ENCODE measurements around the gene PIAS4. TPM values are rescaled to one million over a fixed set of nuclear protein-coding genes. Genes with fewer than 3 reads are reported as not detected.
A peak's percentile ranks its signal among the peaks of the same experiment; 100 is the strongest.

Gene PIAS4
- total and polyA plus RNA-seq, 9 of the 15 experiments (the other 6 are each of a cell fraction or from before 2014, with no cell fraction given) = 0.27 to 34.9 (median 14.4) TPM

GRCh38 chr19:4065430-4066175 lies 58.1 kb downstream of the PIAS4 start (continued):
- peak; percentile 50; the same call in 1 of the 2 replicates for TF ChIP-seq TFAP4 (CRISPR knock-in tag; IDR thresholded peaks at IDR 0.05; ENCODE audit: borderline replicate concordance)
- peak; percentile 25 for TF ChIP-seq TBP (optimal IDR thresholded peaks at IDR 0.05; ENCODE audit: low read depth, low read length)
- peak; percentile 80 to 84 for TF ChIP-seq SIX5 (IDR thresholded peaks at IDR 0.05; ENCODE audit: borderline replicate concordance in 1 of 2, insufficient read depth in 1 of 2, low read depth in 1 of 2, low read length in 2 of 2)
- TF ChIP-seq HCFC1 (IDR thresholded peaks at IDR 0.05; ENCODE audit: low read depth, low read length) = peak; percentile 94
- TF ChIP-seq ZNF778 (CRISPR knock-in tag; IDR thresholded peaks at IDR 0.05) = no peak
- no peak for TF ChIP-seq SRF (CRISPR knock-in tag; IDR thresholded peaks at IDR 0.05)
- peak; percentile 63; the same call in 1 of the 2 replicates for TF ChIP-seq ZNF740 (CRISPR knock-in tag; IDR thresholded peaks at IDR 0.05)
- TF ChIP-seq ZNF740 (tag; IDR thresholded peaks at IDR 0.05) = peak in 1 of 2 experiments; percentile 97; a peak in 2 of 4 replicates
- TF ChIP-seq ZNF395 (CRISPR knock-in tag; IDR thresholded peaks at IDR 0.05) = peak; percentile 71
- TF ChIP-seq CREB1 (IDR thresholded peaks at IDR 0.05) = peak; percentile 56; the same call in 1 of the 2 replicates
- TF ChIP-seq CREB1 (CRISPR knock-in tag; IDR thresholded peaks at IDR 0.05) = peak; percentile 47; the same call in 1 of the 2 replicates
- no peak for TF ChIP-seq ZNF239 (CRISPR knock-in tag; IDR thresholded peaks at IDR 0.05)
- TF ChIP-seq HNRNPK (IDR thresholded peaks at IDR 0.05; ENCODE audit: low read depth, low read length, poor library complexity, severe bottlenecking) = peak; percentile 57
- TF ChIP-seq POLR2AphosphoS5 (IDR thresholded peaks at IDR 0.05; ENCODE audit: control insufficient read depth, insufficient read depth, low read depth, low read length) = peak; percentile 37; the same call in 1 of the 2 replicates
- TF ChIP-seq SAFB2 (IDR thresholded peaks at IDR 0.05; ENCODE audit: borderline replicate concordance, low read depth, low read length, severe bottlenecking) = no peak
- TF ChIP-seq POLR2G (IDR thresholded peaks at IDR 0.05; ENCODE audit: low read depth, low read length) = peak; percentile 43
- TF ChIP-seq ZNF766 (CRISPR knock-in tag; conservative IDR thresholded peaks at IDR 0.05) = peak; percentile 74; the same call in 1 of the 2 replicates
- TF ChIP-seq GMEB1 (CRISPR knock-in tag; IDR thresholded peaks at IDR 0.05) = peak; percentile 82
- TF ChIP-seq FOSL1 (tag; conservative IDR thresholded peaks at IDR 0.05) = peak; percentile 52; the same call in 1 of the 2 replicates
- peak; percentile 76 for TF ChIP-seq SP2 (IDR thresholded peaks at IDR 0.05; ENCODE audit: extremely low read depth, low read depth, low read length, poor library complexity, severe bottlenecking)
